Chondrocyte (in vitro differentiated cells): Measurements from ENCODE around the gene PREX1. TPM values are rescaled to one million over a fixed set of nuclear protein-coding genes. Genes with fewer than 3 reads are reported as not detected.

Experiments used
- DNase-seq: peaks from one replicate; pipeline ENCODE4 v3.0.0; 2021; ENCODE audit warnings: mixed read lengths, low spot score
- H3K27ac Mint-ChIP-seq: one replicate; pipeline ENCODE4 v1.8.0; 2021; ENCODE audit warnings: mild to moderate bottlenecking, moderate library complexity, mixed read lengths; ENCODE audit not compliant: unreplicated experiment
- H3K27me3 Mint-ChIP-seq: 2 replicates; pipeline ENCODE4 v1.8.0; 2021; ENCODE audit warnings: low read depth, mixed read lengths
- H3K36me3 Mint-ChIP-seq: 2 replicates; pipeline ENCODE4 v1.8.0; 2021; ENCODE audit warnings: low read depth, mixed read lengths
- H3K4me1 Mint-ChIP-seq: 2 replicates; pipeline ENCODE4 v1.8.0; 2021; ENCODE audit warnings: low read depth, mild to moderate bottlenecking, mixed read lengths
- H3K4me3 Mint-ChIP-seq: one replicate; pipeline ENCODE4 v1.8.0; 2021; ENCODE audit warnings: mild to moderate bottlenecking, moderate library complexity, mixed read lengths; ENCODE audit not compliant: unreplicated experiment
- H3K9me3 Mint-ChIP-seq: 2 replicates; pipeline ENCODE4 v1.8.0; 2021; ENCODE audit warnings: low read depth, mixed read lengths
- total RNA-seq: library from RNA; stranded (reverse); gene quantifications from 3 replicates; pipeline ENCODE4 v1.2.1, GENCODE V29; 2021
- TF ChIP-seq, protein P1 (sequence below): fragments of 200-600 bp; sonication (generic); IDR thresholded peaks from 2 replicates; pipeline ENCODE4 v1.5.0; 2021; ENCODE audit warnings: antibody characterized with exemption, mild to moderate bottlenecking, moderate library complexity

The PREX1 gene
- total RNA-seq, 1 donor from 2014 or later: 3.0 TPM

- Mint-ChIP-seq H3K27ac (no peak overlapping the region), H3K36me3 (peaks cover 2% of the 10 kb centered on the region)
These were observed 171.1 kb downstream of the PREX1 start for GRCh38 chr20:48656661-48657211.

GRCh38 chr20:48656137-48656536, 171.7 kb downstream of the PREX1 start:
- no peak for DNase-seq
- Mint-ChIP-seq H3K9me3 (peaks cover 9% of the 10 kb centered on the region), H3K4me1 (peaks cover 16% of the 10 kb centered on the region), H3K27ac (no peak overlapping the region), H3K36me3 (peaks cover 5% of the 10 kb centered on the region), H3K4me3 (no peak overlapping the region), H3K27me3 (peaks cover 7% of the 10 kb centered on the region)
- TF ChIP-seq, protein P1, sequence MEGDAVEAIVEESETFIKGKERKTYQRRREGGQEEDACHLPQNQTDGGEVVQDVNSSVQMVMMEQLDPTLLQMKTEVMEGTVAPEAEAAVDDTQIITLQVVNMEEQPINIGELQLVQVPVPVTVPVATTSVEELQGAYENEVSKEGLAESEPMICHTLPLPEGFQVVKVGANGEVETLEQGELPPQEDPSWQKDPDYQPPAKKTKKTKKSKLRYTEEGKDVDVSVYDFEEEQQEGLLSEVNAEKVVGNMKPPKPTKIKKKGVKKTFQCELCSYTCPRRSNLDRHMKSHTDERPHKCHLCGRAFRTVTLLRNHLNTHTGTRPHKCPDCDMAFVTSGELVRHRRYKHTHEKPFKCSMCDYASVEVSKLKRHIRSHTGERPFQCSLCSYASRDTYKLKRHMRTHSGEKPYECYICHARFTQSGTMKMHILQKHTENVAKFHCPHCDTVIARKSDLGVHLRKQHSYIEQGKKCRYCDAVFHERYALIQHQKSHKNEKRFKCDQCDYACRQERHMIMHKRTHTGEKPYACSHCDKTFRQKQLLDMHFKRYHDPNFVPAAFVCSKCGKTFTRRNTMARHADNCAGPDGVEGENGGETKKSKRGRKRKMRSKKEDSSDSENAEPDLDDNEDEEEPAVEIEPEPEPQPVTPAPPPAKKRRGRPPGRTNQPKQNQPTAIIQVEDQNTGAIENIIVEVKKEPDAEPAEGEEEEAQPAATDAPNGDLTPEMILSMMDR: no peak

More at GRCh38 chr20:48656661-48657211, 171.1 kb downstream of the PREX1 start:
- Mint-ChIP-seq H3K27me3 (peaks cover 7% of the 10 kb centered on the region), H3K9me3 (peaks cover 9% of the 10 kb centered on the region), H3K4me3 (no peak overlapping the region), H3K4me1 (peaks cover 17% of the 10 kb centered on the region)
- DNase-seq: no peak
- TF ChIP-seq, protein P1: peak; percentile 21

GRCh38 chr20:48653706-48654051, 174.1 kb downstream of the PREX1 start:
- peaks cover 3% of the 10 kb centered on the region for H3K4me1 Mint-ChIP-seq
- peaks cover 7% of the 10 kb centered on the region for H3K27me3 Mint-ChIP-seq
- peaks cover 2% of the 10 kb centered on the region for H3K36me3 Mint-ChIP-seq
- no peaks in the 10 kb centered on the region for H3K9me3 Mint-ChIP-seq
- DNase-seq: no peak
- TF ChIP-seq, protein P1: no peak
- no peak overlapping the region for H3K4me3 Mint-ChIP-seq
- no peak overlapping the region for H3K27ac Mint-ChIP-seq

- H3K27ac Mint-ChIP-seq: no peak overlapping the region
- TF ChIP-seq, protein P1: no peak
- no peak for DNase-seq
- peaks cover 3% of the 10 kb centered on the region for H3K4me1 Mint-ChIP-seq
- H3K4me3 Mint-ChIP-seq: no peak overlapping the region
- peaks cover 2% of the 10 kb centered on the region for H3K36me3 Mint-ChIP-seq
- peaks cover 7% of the 10 kb centered on the region for H3K27me3 Mint-ChIP-seq
- H3K9me3 Mint-ChIP-seq: no peaks in the 10 kb centered on the region
These were observed 174.7 kb downstream of the PREX1 start for GRCh38 chr20:48652961-48653705.

- H3K36me3 Mint-ChIP-seq: peaks cover 2% of the 10 kb centered on the region
- H3K4me1 Mint-ChIP-seq: no peaks in the 10 kb centered on the region
- H3K4me3 Mint-ChIP-seq: no peak overlapping the region
- H3K27ac Mint-ChIP-seq: no peak overlapping the region
- TF ChIP-seq, protein P1: no peak
- H3K9me3 Mint-ChIP-seq: no peaks in the 10 kb centered on the region
- no peak for DNase-seq
- H3K27me3 Mint-ChIP-seq: peaks cover 5% of the 10 kb centered on the region
These were observed 175.8 kb downstream of the PREX1 start for GRCh38 chr20:48651960-48652359.
